GM19239 (cell line): ENCODE measurements around the gene CBY2.
"Not testable (repeated sequence)": the region's sequence is repeated elsewhere in the genome, so short reads cannot be mapped to it uniquely, and the experiment has no call there.

Experiments
- DNase-seq: peaks from one replicate; pipeline ENCODE4 v3.0.0; 2011; ENCODE audit warnings: low spot score; ENCODE audit not compliant: insufficient read length
- FAIRE-seq: peaks from 2 replicates; lab custom pipeline; 2011; peaks lifted over from hg19 to GRCh38; lab: Jason Lieb, UNC

Gene CBY2

DNA sequence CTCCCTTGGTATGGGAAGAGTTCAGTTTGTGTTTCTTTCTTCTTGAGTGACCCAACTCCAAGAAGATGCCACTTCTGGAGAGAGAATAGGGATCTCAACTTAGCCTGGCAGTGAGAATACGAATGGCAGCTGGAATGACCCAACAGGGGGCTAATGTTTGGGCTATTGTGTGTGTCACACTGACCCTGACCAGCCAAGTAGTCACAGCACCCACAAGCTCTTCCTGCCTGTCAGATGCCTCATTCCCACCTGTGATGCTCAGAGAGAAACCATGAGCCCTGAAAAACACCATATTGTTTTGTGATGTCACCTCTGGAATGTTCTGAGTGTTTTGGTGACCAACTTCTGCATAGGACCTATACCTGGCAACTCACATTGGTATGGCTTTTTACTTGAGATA is at the start of gene CBY2:
Gene CBY2 (plus strand): TSS at position 233 of the 400 bp plus-strand sequence. CDS start 71 bp downstream, at position 304.
- DNase-seq (no peak), FAIRE-seq (no peak)

DNA sequence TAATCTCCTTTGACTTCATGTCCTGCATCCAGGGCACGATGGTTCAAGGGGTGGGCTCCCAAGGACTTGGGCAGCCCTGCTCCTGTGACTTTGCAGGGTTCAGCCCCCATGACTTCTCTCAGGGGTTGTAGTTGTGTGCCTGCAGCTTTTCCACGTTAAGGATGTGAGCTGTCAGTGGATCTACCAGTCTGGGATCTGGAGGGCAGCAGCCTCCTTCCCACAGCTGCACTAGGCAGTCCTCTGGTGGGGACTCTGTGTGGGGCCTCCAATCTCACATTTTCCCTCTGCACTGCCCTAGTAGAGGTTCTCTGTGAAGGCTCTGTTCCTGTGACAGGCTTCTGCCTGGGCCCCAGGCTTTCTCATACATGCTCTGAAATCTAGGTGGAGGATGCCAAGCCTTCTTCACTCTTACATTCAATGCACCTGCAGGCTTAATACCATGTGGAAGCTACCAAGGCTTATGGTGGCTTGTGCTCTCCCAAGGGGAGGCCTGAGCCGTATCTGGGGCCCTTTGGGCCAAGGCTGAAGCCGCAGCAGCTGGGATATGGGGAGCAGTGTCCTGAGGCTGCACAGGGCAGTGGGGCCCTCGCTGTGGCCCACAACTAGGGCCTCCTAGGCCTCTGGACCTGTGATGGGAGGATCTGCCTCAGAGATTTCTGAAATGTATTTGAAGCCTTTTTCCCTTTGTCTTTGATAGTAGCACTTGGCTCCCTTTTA is 47.3 kb upstream of the CBY2 start:
- no peak for DNase-seq
- no peak for FAIRE-seq

DNA sequence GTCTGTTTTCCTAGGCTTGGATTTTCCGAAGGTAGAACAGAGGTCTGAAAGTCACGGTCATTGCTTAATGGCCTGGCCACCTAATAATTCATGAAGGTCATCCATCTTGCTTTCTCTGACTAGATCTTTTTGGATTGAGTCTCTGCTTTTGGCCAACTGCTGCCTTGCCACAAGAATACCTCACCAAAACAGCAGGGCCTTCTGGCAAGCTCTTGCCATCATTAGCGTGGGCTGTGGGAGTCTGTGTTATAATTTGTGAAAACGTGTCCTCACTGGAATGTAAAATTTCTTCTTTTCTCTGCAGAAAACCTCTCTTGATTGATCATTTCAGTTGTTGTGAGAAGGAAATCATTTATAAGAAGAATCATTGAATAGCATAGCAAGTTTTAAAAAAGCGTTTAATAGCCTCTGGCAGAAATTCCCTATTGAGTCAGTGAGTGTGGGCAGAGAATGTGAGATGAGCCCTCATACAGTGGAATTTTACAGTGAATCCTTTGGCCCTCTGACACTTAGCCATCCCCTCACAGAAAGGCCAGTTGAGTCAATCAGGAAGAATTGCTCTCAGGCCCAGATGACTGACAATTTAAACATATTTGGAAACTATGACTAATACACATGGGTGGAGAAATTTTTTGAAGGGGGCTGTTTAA is 43.4 kb upstream of the CBY2 start:
- FAIRE-seq: no peak

GRCh38 chr13:45659536-45659935 is 42.6 kb upstream of the CBY2 start:
- FAIRE-seq (no peak), DNase-seq (no peak)

More for the DNA sequence above, 43.4 kb upstream of the CBY2 start:
- no peak for DNase-seq

DNA sequence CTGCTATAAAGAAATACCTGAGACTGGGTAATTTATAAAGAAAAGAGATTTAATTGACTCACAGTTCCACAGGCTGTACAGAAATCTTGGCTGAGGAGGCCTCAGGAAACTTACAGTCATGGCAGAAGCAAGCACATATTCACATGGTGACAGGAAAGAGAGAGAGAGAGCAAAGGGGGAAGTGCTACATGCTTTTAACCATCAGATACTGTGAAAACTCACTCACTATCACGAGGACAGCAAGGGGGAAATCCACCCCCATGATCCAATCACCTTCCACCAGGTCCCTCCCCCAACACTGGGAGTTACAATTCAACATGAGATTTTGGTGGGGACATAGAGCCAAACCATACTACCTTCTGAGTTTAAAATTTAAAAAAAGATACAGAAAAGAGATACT is 41.7 kb upstream of the CBY2 start:
- FAIRE-seq, DNase-seq: not testable (repeated sequence)

- no peak for FAIRE-seq
Observed at GRCh38 chr13:45662162-45662561, 40.0 kb upstream of the CBY2 start.

GRCh38 chr13:45662903-45663302 is 39.2 kb upstream of the CBY2 start:
- FAIRE-seq, DNase-seq: not testable (repeated sequence)

More at GRCh38 chr13:45662162-45662561, 40.0 kb upstream of the CBY2 start:
- no peak for DNase-seq

DNA sequence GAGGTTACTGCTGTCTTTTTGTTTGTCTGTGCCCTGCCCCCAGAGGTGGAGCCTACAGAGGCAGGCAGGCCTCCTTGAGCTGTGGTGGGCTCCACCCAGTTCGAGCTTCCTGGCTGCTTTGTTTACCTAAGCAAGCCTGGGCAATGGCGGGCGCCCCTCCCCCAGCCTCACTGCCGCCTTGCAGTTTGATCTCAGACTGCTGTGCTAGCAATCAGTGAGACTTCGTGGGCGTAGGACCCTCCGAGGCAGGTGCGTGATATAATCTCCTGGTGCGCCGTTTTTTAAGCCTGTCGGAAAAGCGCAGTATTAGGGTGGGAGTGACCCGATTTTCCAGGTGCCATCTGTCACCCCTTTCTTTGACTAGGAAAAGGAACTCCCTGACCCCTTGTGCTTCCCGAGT is 32.5 kb upstream of the CBY2 start:
- not testable (repeated sequence) for DNase-seq, FAIRE-seq

DNA sequence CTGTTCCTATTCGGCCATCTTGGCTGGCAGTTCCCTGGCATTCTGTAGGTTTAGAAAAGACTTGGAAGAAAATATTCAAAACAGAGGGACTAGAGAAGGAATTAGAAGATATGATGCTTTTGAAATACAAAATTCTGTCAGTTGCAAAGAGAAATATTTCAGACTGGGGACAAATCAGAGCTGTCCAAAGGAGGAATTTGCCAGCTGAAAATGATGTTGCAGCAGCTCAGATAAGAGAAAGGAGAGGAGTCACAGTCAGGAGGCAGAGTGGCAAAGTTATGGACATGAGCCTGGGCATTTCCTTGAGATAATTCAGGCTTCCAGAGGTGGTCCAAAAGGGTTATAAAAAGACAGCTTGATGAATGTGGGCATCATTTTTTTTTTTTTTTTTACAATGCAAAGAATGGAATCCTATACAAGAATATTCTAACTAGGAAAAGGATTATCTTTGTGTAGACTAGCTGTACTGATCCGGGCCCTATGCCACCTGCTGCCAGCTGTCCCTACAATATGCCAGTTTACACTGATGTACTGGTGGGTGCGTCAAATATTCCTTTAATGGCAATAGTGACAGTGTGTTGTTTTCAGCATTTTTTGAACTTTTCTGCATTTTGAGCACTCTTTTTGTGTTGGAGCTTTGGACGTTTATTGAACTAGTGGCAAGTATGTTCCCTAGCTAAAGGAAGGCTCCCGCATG is 31.8 kb upstream of the CBY2 start:
- FAIRE-seq (no peak), DNase-seq (no peak)

DNA sequence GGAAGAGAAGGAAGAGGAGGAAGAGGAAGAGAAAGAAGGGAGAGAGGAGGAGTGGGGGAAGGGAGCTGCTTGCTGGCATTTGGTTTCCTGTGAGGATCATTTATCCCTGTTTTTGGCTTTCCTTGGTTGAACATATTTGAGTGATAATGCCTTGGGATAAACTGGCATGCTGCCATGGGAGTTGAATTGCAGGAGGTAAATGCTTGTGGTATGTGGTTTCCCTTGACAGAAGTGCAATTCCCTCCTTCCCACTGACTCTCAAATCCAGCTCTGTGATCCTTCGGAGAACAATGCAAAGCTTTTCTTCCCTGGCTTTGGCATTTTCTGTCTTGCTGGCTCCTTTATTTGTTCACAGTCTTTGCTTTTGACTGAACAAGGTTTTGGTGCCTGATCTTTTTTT is 27.2 kb upstream of the CBY2 start:
- FAIRE-seq: no peak
- no peak for DNase-seq

DNA sequence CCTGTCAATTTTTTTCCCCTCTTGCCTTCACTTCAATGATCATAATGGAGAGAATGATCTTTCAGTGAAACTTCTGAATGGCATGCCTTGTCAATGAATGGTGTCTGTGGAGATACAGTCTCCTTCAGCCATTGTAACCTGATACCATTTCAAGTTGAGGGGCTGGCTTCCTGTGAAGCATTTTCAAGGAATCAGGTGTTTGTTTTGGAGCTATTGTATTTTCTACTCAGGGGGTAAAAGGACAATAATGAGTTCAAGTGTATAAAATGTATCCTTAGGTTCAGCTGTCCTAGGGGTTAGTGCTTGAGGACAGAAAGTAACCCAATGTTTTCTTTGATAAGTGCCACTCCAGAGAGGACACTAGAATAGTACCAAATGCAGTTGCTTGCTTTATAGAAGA is 23.8 kb upstream of the CBY2 start:
- FAIRE-seq: no peak
- DNase-seq: no peak

- FAIRE-seq: no peak
Observed at GRCh38 chr13:45681113-45681512, 21.0 kb upstream of the CBY2 start.

DNA sequence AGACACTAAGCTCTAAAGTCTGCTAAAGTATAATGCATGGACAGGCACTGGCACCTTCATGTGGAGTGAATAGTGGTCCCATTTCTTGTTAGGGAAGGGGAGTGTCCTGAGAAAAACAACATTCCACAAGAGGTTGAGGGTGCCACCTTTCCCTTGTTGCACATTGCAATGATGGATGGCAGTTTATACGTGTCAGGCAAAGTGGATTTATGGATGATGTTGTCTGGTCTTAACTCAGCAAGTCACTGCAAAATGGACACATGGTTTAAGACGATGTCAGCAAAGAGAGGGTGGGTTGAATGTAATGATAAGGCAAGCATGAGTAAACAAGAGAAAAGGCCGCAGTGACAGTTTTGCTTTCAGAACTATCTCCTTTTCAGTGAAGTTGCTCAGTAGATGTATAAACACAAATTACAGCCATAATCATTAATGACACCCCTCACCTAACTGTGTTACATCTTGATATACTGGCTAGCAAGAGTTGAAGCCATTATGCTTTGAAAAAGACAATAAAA is 19.6 kb upstream of the CBY2 start:
- DNase-seq (no peak), FAIRE-seq (no peak)

More at GRCh38 chr13:45681113-45681512, 21.0 kb upstream of the CBY2 start:
- no peak for DNase-seq

DNA sequence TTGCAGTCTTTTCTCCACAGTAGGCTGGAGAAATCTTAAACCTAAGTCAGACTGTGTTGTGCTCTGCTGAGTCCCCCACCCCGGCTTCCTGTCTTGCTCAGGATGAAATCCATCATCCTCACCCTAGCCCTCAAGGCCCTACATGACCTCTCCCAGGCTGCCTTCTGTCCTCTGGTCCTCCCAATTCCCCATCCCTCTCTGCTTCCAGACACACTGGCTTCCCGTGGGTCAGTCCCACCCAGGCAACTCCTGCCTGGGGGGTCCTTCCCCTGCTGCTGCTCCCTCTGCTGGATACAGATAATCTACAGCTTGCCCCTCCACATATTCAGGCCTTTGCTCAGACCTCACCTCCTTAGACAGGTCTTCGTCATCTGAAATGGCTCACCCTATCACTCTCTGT is 18.4 kb upstream of the CBY2 start:
- no peak for FAIRE-seq
- DNase-seq: no peak

- DNase-seq (no peak), FAIRE-seq (no peak)
Observed at GRCh38 chr13:45688577-45688976, 13.5 kb upstream of the CBY2 start.

- FAIRE-seq (no peak), DNase-seq (no peak)
Observed at GRCh38 chr13:45690636-45691035, 11.5 kb upstream of the CBY2 start.

DNA sequence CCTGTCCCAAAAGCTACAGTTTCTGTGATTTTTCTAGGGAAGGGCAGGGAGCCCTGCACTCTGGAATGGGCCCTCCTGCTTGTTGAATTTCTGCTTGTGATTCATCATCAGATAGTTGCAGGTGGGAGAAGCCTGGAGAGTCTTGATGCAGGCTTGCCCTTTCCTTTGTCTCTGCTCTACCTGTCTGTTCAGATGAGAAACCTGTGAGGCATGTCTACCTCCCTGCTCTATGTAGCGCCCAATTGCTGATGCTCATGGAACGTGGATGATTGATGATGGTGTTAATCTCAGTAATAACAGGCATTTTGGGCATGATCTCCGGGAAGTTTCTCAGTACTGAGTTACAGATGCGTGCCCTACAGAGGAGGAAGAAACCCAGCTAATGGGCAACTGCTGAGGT is 10.9 kb upstream of the CBY2 start:
- FAIRE-seq (no peak), DNase-seq (no peak)

GRCh38 chr13:45691667-45692066 is 10.5 kb upstream of the CBY2 start:
- FAIRE-seq: no peak

DNA sequence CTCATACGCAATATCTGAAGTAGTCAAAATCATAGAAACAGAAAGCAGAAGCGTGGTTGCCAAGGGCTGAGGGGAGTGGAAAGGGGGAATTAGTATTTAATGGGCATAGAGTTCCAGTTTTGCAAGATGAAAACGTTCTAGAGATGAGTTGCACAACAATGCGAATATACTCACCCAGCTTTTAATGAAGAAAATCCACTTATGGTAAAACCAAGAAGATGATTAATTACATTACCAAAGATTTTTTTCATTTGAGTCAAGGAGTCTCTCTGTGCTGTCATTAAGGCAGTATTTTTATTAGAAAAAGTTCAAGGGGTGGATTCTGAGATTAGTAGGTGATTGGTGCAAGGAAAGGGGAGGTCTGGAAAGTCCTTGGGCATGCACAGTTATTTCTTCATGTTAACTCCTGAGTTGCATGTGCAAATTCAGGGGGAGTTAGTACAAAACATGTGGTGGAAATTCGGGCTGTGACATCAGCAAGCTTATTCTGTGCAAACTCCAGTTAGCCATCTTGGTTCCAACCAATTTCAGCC is 6.9 kb upstream of the CBY2 start:
- DNase-seq: no peak
- FAIRE-seq: no peak

More at GRCh38 chr13:45691667-45692066, 10.5 kb upstream of the CBY2 start:
- DNase-seq: no peak

GRCh38 chr13:45696610-45697226 is 5.4 kb upstream of the CBY2 start:
- peak; percentile 98 for FAIRE-seq
- DNase-seq: no peak
